T-cell (primary cell): ENCODE results near the gene MOB3C. TPM values are rescaled to one million over a fixed set of nuclear protein-coding genes. Genes with fewer than 3 reads are reported as not detected.

Experiments used
- ATAC-seq, 4 experiments: fragments of 200-7000 bp in 3 of 4; fragments of 150-1000 bp in 1 of 4; cut with Tn5 transposase; replicated peaks in 1 of 4; 1 replicate in 3 of 4; 2 replicates in 1 of 4; pipeline ENCODE4 v1.10.0; 2021; ENCODE audit warnings: moderate library complexity in 3 of 4, mild to moderate bottlenecking in 2 of 4, moderate number of reproducible peaks in 1 of 4
- CTCF ChIA-PET, 2 donors: fragments of 300-600 bp; sonication (Branson Sonifier 250); formaldehyde crosslinking; loops; one replicate each; lab custom pipeline; 2022; ENCODE audit warnings: antibody characterized with exemption in 2 of 2; lab: Charles Lee
- POLR2A ChIA-PET, 2 donors: fragments of 300-600 bp; sonication (Branson Sonifier 250); formaldehyde crosslinking; loops; one replicate each; lab custom pipeline; 2022; ENCODE audit warnings: antibody characterized with exemption in 2 of 2; lab: Charles Lee
- DNase-seq, 35 experiments: peaks; one replicate each; pipeline versions ENCODE4 v3.0.0 to v3.0.0-alpha.2; 2013 to 2023
- H3K27ac ChIP-seq: one replicate; pipeline ENCODE4 v1.5.1; 2013; ENCODE audit warnings: low read length
- H3K27me3 ChIP-seq, 2 experiments: replicated peaks in 1 of 2; 1 replicate in 1 of 2; 2 replicates in 1 of 2; pipeline versions ENCODE4 v1.6.1 to v1.7.0; 2013; ENCODE audit warnings: low read length in 1 of 2, mixed read lengths in 1 of 2; ENCODE audit not compliant: control insufficient read depth in 2 of 2, insufficient read depth in 2 of 2; ENCODE audit errors: extremely low read depth in 1 of 2
- H3K36me3 ChIP-seq, 2 donors: 1 replicate in 1 of 2; 2 replicates in 1 of 2; pipeline versions ENCODE4 v1.6.1 to v1.7.0; 2013; ENCODE audit warnings: low read length in 1 of 2; ENCODE audit not compliant: control insufficient read depth in 2 of 2, insufficient read depth in 1 of 2; ENCODE audit errors: extremely low read depth in 1 of 2
- H3K4me1 ChIP-seq, 2 experiments: 1 replicate in 1 of 2; 2 replicates in 1 of 2; pipeline versions ENCODE4 v1.6.1 to v1.7.0; 2013; ENCODE audit warnings: low read length in 2 of 2, mixed read lengths in 1 of 2; ENCODE audit not compliant: insufficient read depth in 2 of 2, control insufficient read depth in 1 of 2; ENCODE audit errors: extremely low read depth in 1 of 2
- H3K4me3 ChIP-seq, 2 donors: 1 replicate in 1 of 2; 2 replicates in 1 of 2; pipeline versions ENCODE4 v1.5.1 to v1.7.0; 2013; ENCODE audit warnings: mild to moderate bottlenecking in 2 of 2, low read length in 1 of 2, moderate library complexity in 1 of 2; ENCODE audit not compliant: control insufficient read depth in 1 of 2; ENCODE audit errors: extremely low read depth in 1 of 2
- H3K9me3 ChIP-seq: 2 replicates; pipeline ENCODE4 v1.7.0; 2013
- H3K27ac Mint-ChIP-seq, 2 donors: one replicate each; pipeline ENCODE4 v1.8.0; 2020 to 2021; ENCODE audit warnings: mild to moderate bottlenecking in 2 of 2, mixed read lengths in 2 of 2
- H3K27me3 Mint-ChIP-seq, 2 donors: one replicate each; pipeline ENCODE4 v1.8.0; 2021 to 2022; ENCODE audit warnings: mixed read lengths in 2 of 2
- H3K36me3 Mint-ChIP-seq: one replicate; pipeline ENCODE4 v1.8.0; 2021; ENCODE audit warnings: mixed read lengths
- H3K4me1 Mint-ChIP-seq, 3 donors: one replicate each; pipeline ENCODE4 v1.8.0; 2020 to 2022; ENCODE audit warnings: mixed read lengths in 3 of 3, mild to moderate bottlenecking in 1 of 3
- H3K4me3 Mint-ChIP-seq, 3 donors: one replicate each; pipeline ENCODE4 v1.8.0; 2020 to 2022; ENCODE audit warnings: mild to moderate bottlenecking in 3 of 3, mixed read lengths in 3 of 3, moderate library complexity in 3 of 3
- H3K9me3 Mint-ChIP-seq, 3 donors: one replicate each; pipeline ENCODE4 v1.8.0; 2020 to 2022; ENCODE audit warnings: mixed read lengths in 3 of 3
- WGBS: methylation state at CpG from one replicate; pipeline ENCODE4 v1.1.5; 2013; ENCODE audit warnings: missing lambda C conversion rate; ENCODE audit not compliant: insufficient coverage; 5-methylcytosine and 5-hydroxymethylcytosine counted together
- total RNA-seq, 35 experiments: library from RNA in 6 of 35; stranded (reverse) in 6 of 35; fragments of 120-200 nt in 1 of 35; gene quantifications; one replicate each; pipeline versions ENCODE4 v1.2.1 to v1.2.4 and lab custom pipeline; 2013 to 2026

Gene MOB3C
- total RNA-seq, 5 donors from 2014 or later (not counting 1 experiment from before 2014, with no cell fraction given), result 13.2 to 29.6 (median 24.6) TPM

DNA sequence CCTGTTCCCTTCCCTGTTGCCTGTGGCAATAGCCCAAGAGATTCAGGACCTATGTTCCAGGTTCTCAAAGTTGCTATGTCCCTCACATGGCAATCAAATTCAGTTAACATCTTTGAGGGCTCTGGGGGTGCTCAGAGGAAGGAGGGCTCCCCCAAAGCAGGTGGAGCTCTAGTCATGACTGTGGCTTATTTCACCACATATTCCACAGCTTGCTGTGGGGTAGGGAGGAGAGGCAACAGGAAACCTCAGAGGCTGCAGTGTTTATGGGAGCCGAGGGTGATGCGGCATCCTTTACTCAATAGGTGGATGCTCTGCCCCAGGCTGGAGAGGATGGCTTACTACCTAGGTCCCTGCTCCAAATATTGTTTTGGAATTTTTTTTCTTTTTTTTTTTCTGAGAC lies 11.4 kb downstream of the MOB3C start:
- peak overlapping the region; percentile 90 to 93 (median 92) for H3K4me3 Mint-ChIP-seq
- H3K4me1 Mint-ChIP-seq, result peaks cover 53 to 65% (median 63%) of the 10 kb centered on the region in 3 donors
- H3K4me3 ChIP-seq, result peak overlapping the region in 1 of 2 donors; percentile 83
- no peaks in the 10 kb centered on the region for H3K9me3 ChIP-seq
- H3K4me1 ChIP-seq, result peaks cover 12 to 35% of the 10 kb centered on the region in 2 experiments
- H3K36me3 Mint-ChIP-seq, result peaks cover 28% of the 10 kb centered on the region
- no peaks in the 10 kb centered on the region for H3K27me3 ChIP-seq
- peak in 11 of 35 experiments; percentile 9 to 57 (median 24) for DNase-seq
- ChIA-PET POLR2A (interaction anchor here (0.5 to 1.8 kb wide), 4 partner anchors 11 to 1785 kb away, joined by 3 to 4 read pairs (median 4); no protein-coding TSS in a partner anchor), CTCF (interaction anchor here (0.6 to 1.6 kb wide), 4 partner anchors 11 to 62 kb away, joined by 3 to 11 read pairs (median 4); partner anchors contain the start of gene MOB3C (in 1 of the 2))
- H3K27ac ChIP-seq, result no peak overlapping the region
- peak in 2 of 4 experiments; percentile 31 to 45 for ATAC-seq
- H3K27me3 Mint-ChIP-seq, result no peaks in the 10 kb centered on the region
- H3K36me3 ChIP-seq, result peaks cover 6 to 24% of the 10 kb centered on the region in 2 donors
- no peaks in the 10 kb centered on the region for H3K9me3 Mint-ChIP-seq
- WGBS, result no CpG with 5 or more reads among the region's 2 CpGs
- peak overlapping the region; percentile 87 to 95 for H3K27ac Mint-ChIP-seq

DNA sequence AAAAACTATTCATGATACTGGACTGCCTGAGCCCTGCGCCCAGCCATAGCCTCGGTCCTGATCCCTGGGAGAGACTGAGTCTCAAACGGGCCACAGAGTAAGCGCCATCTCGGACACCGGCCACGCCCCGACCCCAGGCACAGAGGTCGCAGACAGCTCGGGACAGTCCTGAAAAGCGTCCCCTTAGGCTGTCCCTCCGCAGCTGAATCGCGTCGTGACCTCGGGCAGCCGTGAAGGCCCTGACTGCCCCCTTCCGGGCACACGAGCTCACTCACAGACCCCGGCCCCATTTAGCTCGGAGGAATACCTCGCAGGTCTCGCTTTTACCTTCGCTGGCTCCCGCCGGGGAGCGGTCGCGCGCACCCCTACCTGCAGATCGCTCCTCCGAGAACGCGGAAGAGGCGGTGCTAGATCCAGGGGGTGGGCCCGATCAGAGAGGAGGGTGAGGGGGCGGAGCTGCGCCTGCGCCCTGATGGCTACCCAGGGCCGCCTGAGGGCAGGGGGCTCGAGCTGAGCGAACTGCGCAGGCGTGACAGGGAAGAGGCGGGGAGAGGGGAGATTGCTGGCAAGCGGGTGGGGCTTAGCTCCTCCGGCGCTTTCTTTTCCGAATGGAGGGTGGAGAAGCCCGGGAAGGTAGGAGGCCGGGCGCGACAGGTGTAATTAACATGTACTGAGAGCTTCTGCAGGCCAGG lies 12.6 kb downstream of the MOB3C start, which contains the start of gene MKNK1:
Gene MKNK1, minus strand, starts transcription at position 411 of the 692 bp plus-strand sequence. CDS start 20,941 bp downstream, outside the sequence.
- Histone ChIP-seq H3K36me3 (peaks cover under 1 to 12% of the 10 kb centered on the region in 2 donors), H3K4me3 (peak within 1 kb of the TSS; percentile 83 to 93), H3K27ac (peak within 1 kb of the TSS; percentile 60), H3K27me3 (no peaks in the 10 kb centered on the region), H3K9me3 (no peaks in the 10 kb centered on the region), H3K4me1 (peaks cover 12 to 41% of the 10 kb centered on the region in 2 experiments)
- under 1% methylated on average over 50 of the region's 53 CpGs for WGBS
- Mint-ChIP-seq H3K36me3 (peaks cover 17% of the 10 kb centered on the region), H3K4me1 (peaks cover 63 to 72% (median 67%) of the 10 kb centered on the region in 3 donors), H3K27ac (peak within 1 kb of the TSS; percentile 87 to 95), H3K27me3 (no peaks in the 10 kb centered on the region), H3K4me3 (peak within 1 kb of the TSS; percentile 90 to 93 (median 92)), H3K9me3 (no peaks in the 10 kb centered on the region)
- ChIA-PET CTCF (interaction anchor here (0.7 to 1.9 kb wide), 7 partner anchors 10 to 121 kb away, joined by 3 to 11 read pairs (median 4); partner anchors contain the start of gene MOB3C (in 2 of the 2)), POLR2A (interaction anchor here (0.6 to 1.8 kb wide), 5 partner anchors 12 to 833 kb away, joined by 3 to 5 read pairs (median 4); partner anchors contain the start of genes FOXD2 (in 1 of the 2) and MOB3C (in 1 of the 2))
- ATAC-seq (peak; percentile 96 to 99 (median 96)), DNase-seq (peak; percentile 94 to 100 (median 98))

DNA sequence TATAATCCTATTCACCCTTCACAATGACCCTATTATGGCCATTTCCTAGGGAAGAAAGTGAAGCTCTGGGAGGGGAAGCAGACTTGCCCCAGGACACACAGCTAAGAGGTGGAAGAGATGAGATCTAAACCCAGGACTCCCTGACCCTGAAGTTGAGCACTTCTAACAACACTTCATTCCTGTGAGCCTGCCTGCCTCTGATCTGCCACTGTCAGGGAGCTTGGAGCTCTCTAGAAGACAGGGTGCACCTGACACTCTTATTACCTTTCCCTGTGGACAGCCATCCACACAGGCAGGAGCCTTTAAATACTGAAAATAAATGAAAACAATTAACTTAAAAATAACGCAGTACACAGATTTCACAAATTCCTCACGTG lies 13.1 kb downstream of the MOB3C start:
- ChIA-PET POLR2A (interaction anchor here (1.4 to 1.8 kb wide), 2 partner anchors 70 to 72 kb away, joined by 4 to 5 read pairs; no protein-coding TSS in a partner anchor), CTCF (interaction anchor here (1.1 to 1.9 kb wide), 3 partner anchors 11 to 70 kb away, joined by 3 to 8 read pairs (median 7); partner anchors contain the start of gene MOB3C (in 1 of the 2))
- Mint-ChIP-seq H3K9me3 (no peaks in the 10 kb centered on the region), H3K27me3 (no peaks in the 10 kb centered on the region), H3K36me3 (peaks cover 11% of the 10 kb centered on the region), H3K4me3 (peak overlapping the region; percentile 90 to 93 (median 92)), H3K27ac (peak overlapping the region; percentile 87 to 95), H3K4me1 (peaks cover 67 to 76% (median 71%) of the 10 kb centered on the region in 3 donors)
- Histone ChIP-seq H3K4me3 (peak overlapping the region; percentile 83 to 93), H3K4me1 (peaks cover 12 to 43% of the 10 kb centered on the region in 2 experiments), H3K36me3 (peaks cover 0 to 6% of the 10 kb centered on the region in 2 donors), H3K9me3 (no peaks in the 10 kb centered on the region), H3K27ac (peak overlapping the region; percentile 60), H3K27me3 (no peaks in the 10 kb centered on the region)
- WGBS, result 0% methylated on average over 1 of the region's 2 CpGs
- DNase-seq (peak in 1 of 35 experiments; percentile 26), ATAC-seq (peak in 2 of 4 experiments; percentile 3)

DNA sequence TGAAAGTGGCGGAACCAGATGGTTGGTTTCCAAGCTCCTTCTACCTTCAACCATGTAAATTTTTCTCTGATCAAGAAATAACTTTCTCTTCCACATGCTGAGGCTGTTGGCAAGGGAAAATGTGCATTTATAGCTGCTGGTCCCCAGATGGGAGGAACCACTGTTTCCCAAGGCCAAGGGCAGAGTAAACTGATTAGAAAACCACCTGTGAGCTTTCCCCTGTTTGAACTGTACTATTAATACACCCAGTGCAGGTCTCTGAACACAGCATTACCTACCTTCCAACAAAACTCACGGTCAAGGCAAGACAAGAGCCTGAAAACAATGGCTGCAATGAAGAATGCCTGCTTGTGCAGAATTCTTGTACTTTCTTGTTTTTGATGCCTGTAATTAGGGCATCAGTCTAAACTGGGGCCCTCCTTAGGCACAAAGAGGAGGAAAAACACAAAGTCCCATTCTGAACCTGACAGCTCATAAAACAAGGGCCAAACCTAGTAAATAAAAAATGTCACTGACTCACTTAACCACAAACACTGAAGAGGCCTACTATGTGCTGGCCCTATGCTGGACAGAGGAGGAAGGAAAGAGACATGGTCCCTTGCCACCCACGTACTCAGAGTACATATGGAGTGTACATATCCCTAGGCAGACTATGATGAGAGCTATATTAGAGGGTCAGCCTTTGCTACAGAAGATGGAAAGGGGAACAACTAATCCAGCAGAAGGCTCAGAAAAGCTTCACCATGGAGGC lies 15.2 kb downstream of the MOB3C start:
- 100% methylated on average over 1 of the region's 3 CpGs for WGBS
- no peaks in the 10 kb centered on the region for H3K27me3 ChIP-seq
- H3K4me1 ChIP-seq, result peaks cover 12 to 43% of the 10 kb centered on the region in 2 experiments
- H3K9me3 ChIP-seq, result no peaks in the 10 kb centered on the region
- Mint-ChIP-seq H3K27me3 (no peaks in the 10 kb centered on the region), H3K27ac (peak overlapping the region in 1 of 2 donors; percentile 45), H3K4me3 (peak overlapping the region in 2 of 3 donors; percentile 29 to 45), H3K36me3 (peaks cover 13% of the 10 kb centered on the region), H3K4me1 (peaks cover 76 to 88% (median 79%) of the 10 kb centered on the region in 3 donors), H3K9me3 (no peaks in the 10 kb centered on the region)
- H3K27ac ChIP-seq, result no peak overlapping the region
- CTCF ChIA-PET, result no interaction called here
- ATAC-seq (no peak), DNase-seq (no peak)
- POLR2A ChIA-PET, result no interaction called here
- no peaks in the 10 kb centered on the region for H3K36me3 ChIP-seq
- H3K4me3 ChIP-seq, result no peak overlapping the region

GRCh38 chr1:46599059-46599970 lies 17.3 kb downstream of the MOB3C start:
- Histone ChIP-seq H3K36me3 (no peaks in the 10 kb centered on the region), H3K4me1 (peaks cover 9 to 38% of the 10 kb centered on the region in 2 experiments), H3K9me3 (no peaks in the 10 kb centered on the region), H3K27me3 (no peaks in the 10 kb centered on the region), H3K4me3 (no peak overlapping the region), H3K27ac (no peak overlapping the region)
- H3K27me3 Mint-ChIP-seq, result no peaks in the 10 kb centered on the region
- WGBS, result 68% methylated on average over 9 of the region's 9 CpGs
- DNase-seq (no peak), ATAC-seq (no peak)
- POLR2A ChIA-PET, result interaction anchor here in 1 of 2 donors (0.6 kb wide), 2 partner anchors 59 to 186 kb away, joined by 3 to 4 read pairs; no protein-coding TSS in a partner anchor
- peak overlapping the region; percentile 78 to 79 for H3K27ac Mint-ChIP-seq
- no peaks in the 10 kb centered on the region for H3K9me3 Mint-ChIP-seq
- H3K4me3 Mint-ChIP-seq, result peak overlapping the region in 1 of 3 donors; percentile 4
- CTCF ChIA-PET, result no interaction called here
- peaks cover 76 to 86% (median 76%) of the 10 kb centered on the region in 3 donors for H3K4me1 Mint-ChIP-seq
- H3K36me3 Mint-ChIP-seq, result peaks cover 15% of the 10 kb centered on the region
